22Rv1 (cell line): Measurements from ENCODE around the gene OCA2.

ENCODE experiments used
- CTCF ChIP-seq: fragments of 450-650 bp; IDR thresholded peaks from 2 replicates; pipeline ENCODE4 v1.5.1; 2017; ENCODE audit warnings: mild to moderate bottlenecking
- ZFX ChIP-seq: fragments of 450-650 bp; IDR thresholded peaks from 2 replicates; pipeline ENCODE4 v1.6.1; 2017; ENCODE audit warnings: antibody characterized with exemption, borderline replicate concordance

- TF ChIP-seq CTCF (no peak), ZFX (no peak)
These were observed 306.3 kb downstream of the OCA2 start for GRCh38 chr15:27792756-27793264.
